Endothelial cell (in vitro differentiated cells): ENCODE measurements around the gene SPDEF. TPM values are rescaled to one million over a fixed set of nuclear protein-coding genes. Genes with fewer than 3 reads are reported as not detected.

Source experiments
- DNase-seq: peaks from one replicate; pipeline ENCODE4 v3.0.0; 2021; ENCODE audit warnings: low spot score
- H3K27ac Mint-ChIP-seq: one replicate; pipeline ENCODE4 v1.8.0; 2021; ENCODE audit warnings: mixed read lengths, inconsistent platforms; ENCODE audit not compliant: unreplicated experiment
- H3K27me3 Mint-ChIP-seq: one replicate; pipeline ENCODE4 v1.8.0; 2021; ENCODE audit warnings: mild to moderate bottlenecking, moderate library complexity, mixed read lengths, inconsistent platforms; ENCODE audit not compliant: unreplicated experiment
- H3K36me3 Mint-ChIP-seq: one replicate; pipeline ENCODE4 v1.8.0; 2021; ENCODE audit warnings: mild to moderate bottlenecking, low read depth, mixed read lengths, inconsistent platforms; ENCODE audit not compliant: unreplicated experiment
- H3K4me1 Mint-ChIP-seq: one replicate; pipeline ENCODE4 v1.8.0; 2021; ENCODE audit warnings: mild to moderate bottlenecking, mixed read lengths, inconsistent platforms; ENCODE audit not compliant: unreplicated experiment
- H3K4me3 Mint-ChIP-seq: one replicate; pipeline ENCODE4 v1.8.0; 2021; ENCODE audit warnings: mild to moderate bottlenecking, mixed read lengths, inconsistent platforms; ENCODE audit not compliant: unreplicated experiment
- H3K9me3 Mint-ChIP-seq: one replicate; pipeline ENCODE4 v1.8.0; 2021; ENCODE audit warnings: mixed read lengths, inconsistent platforms; ENCODE audit not compliant: unreplicated experiment
- CTCF ChIP-seq: fragments of 200-600 bp; sonication (generic); IDR thresholded peaks from one replicate; pipeline ENCODE4 v1.5.0; 2021; ENCODE audit warnings: antibody characterized with exemption; ENCODE audit not compliant: unreplicated experiment
- total RNA-seq: library from RNA; stranded (reverse); fragmentation: NEBNext Ultra II Directional; extraction: Animal tissue kit (Norgen Biotek cat#: 25700); gene quantifications from one replicate; pipeline ENCODE4 v1.2.1, GENCODE V29; 2021; ENCODE audit not compliant: unreplicated experiment

Gene SPDEF
- total RNA-seq, 1 donor from 2014 or later = not detected

GRCh38 chr6:34569361-34569973 is 13.3 kb upstream of the SPDEF start:
- peaks cover 4% of the 10 kb centered on the region for H3K27me3 Mint-ChIP-seq
- no peak overlapping the region for H3K27ac Mint-ChIP-seq
- H3K4me3 Mint-ChIP-seq = no peak overlapping the region
- no peak for TF ChIP-seq CTCF
- DNase-seq = no peak
- no peaks in the 10 kb centered on the region for H3K36me3 Mint-ChIP-seq
- peaks cover 7% of the 10 kb centered on the region for H3K4me1 Mint-ChIP-seq
- H3K9me3 Mint-ChIP-seq = no peaks in the 10 kb centered on the region

DNA sequence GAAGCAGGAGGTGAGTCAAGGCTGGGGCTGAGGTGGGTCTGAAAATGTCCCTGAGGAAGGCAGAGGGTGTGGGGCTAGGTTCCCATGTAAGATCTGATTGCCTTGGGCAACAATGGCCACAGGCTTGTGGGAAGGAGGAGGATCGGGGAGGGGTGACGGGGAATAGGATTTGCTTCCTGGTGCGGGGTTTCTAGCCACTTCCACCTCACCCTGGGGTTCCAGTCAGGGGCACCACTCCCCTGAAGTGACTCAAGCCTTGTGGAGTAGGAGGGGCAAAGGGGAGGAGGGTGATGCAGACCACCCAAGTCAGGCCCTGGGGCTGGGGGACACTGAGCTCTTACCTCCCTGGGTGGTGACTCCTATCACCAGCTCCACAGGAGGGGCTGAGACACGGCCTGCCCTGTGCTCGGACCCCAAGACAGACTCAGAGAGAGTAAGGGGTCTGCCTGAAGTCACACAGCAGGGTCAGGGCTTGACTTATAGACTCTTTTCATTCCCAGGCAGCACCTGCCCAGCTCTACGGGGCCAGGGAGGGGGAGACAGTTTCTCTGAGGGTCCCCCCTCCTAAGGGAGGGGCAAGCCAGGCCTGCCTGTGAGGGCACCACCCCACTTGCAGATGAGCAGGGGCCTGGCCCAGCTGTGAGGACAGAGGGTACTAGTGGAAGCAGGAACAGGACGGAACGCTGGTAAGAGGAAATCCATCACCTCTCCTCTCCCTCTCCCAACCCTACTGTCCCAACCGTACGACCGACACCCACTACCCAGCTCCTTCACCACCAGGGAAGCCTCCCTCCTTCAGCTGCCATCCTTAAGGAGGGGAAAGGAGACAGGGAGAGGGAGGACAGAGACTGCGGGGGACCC is 12.4 kb upstream of the SPDEF start:
- no peaks in the 10 kb centered on the region for H3K36me3 Mint-ChIP-seq
- no peaks in the 10 kb centered on the region for H3K9me3 Mint-ChIP-seq
- H3K4me1 Mint-ChIP-seq = peaks cover 7% of the 10 kb centered on the region
- no peak overlapping the region for H3K27ac Mint-ChIP-seq
- no peak overlapping the region for H3K4me3 Mint-ChIP-seq
- TF ChIP-seq CTCF = no peak
- DNase-seq = no peak
- peaks cover 2% of the 10 kb centered on the region for H3K27me3 Mint-ChIP-seq

- H3K4me3 Mint-ChIP-seq = no peak overlapping the region
- peaks cover 7% of the 10 kb centered on the region for H3K4me1 Mint-ChIP-seq
- H3K36me3 Mint-ChIP-seq = no peaks in the 10 kb centered on the region
- peaks cover 4% of the 10 kb centered on the region for H3K27me3 Mint-ChIP-seq
- H3K9me3 Mint-ChIP-seq = no peaks in the 10 kb centered on the region
- TF ChIP-seq CTCF = no peak
- no peak for DNase-seq
- no peak overlapping the region for H3K27ac Mint-ChIP-seq
These were observed 10.9 kb upstream of the SPDEF start for GRCh38 chr6:34566830-34567546.

DNA sequence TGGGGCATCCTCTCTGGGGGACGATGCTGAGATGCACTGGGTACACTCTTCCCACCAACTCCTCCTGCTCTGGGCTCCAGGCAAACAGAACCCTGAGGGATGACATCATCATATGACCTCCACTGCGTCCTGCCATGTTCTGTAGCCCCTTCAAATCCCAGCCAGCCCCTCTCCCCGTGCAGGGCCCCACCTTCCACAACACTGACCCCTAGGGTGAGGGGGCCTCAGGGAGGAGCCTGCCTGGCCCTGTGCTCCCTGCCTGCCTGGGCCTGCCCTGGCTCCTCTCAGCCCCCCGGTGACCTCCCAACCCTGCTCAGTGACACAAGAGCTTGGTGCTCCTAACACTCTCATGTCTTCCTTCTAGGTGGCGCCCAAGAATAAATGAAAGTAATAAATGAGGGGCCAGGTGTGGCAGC is 9.6 kb upstream of the SPDEF start:
- Mint-ChIP-seq H3K27ac (no peak overlapping the region), H3K4me1 (peaks cover 7% of the 10 kb centered on the region), H3K4me3 (no peak overlapping the region), H3K36me3 (no peaks in the 10 kb centered on the region), H3K9me3 (no peaks in the 10 kb centered on the region), H3K27me3 (peaks cover 4% of the 10 kb centered on the region)
- no peak for TF ChIP-seq CTCF
- DNase-seq = no peak
